Effector CD8-positive, alpha-beta T cell (primary cell): ENCODE measurements around the gene ATXN7.

Experiments
- DNase-seq: peaks from one replicate; lab custom pipeline; 2025; lab: John Stamatoyannopoulos, UW

The ATXN7 gene

GRCh38 chr3:64049136-64049535, 185.5 kb downstream of the ATXN7 start:
- no peak for DNase-seq

GRCh38 chr3:64049832-64050231, 186.2 kb downstream of the ATXN7 start:
- DNase-seq: no peak
